Activated CD4-positive, alpha-beta T cell treated with anti-CD3 and anti-CD28 coated beads, Interleukin-2, amount 50 U/mL, for 24 hours (primary cell): ENCODE measurements around the gene COL19A1.
"Not testable (repeated sequence)": the region's sequence is repeated elsewhere in the genome, so short reads cannot be mapped to it uniquely, and the experiment has no call there.

Source experiments
- DNase-seq, 2 donors: peaks; one replicate each; pipeline ENCODE4 v3.0.0-alpha.2; 2020; ENCODE audit warnings: low read depth in 1 of 2, low spot score in 1 of 2

Gene COL19A1

DNA sequence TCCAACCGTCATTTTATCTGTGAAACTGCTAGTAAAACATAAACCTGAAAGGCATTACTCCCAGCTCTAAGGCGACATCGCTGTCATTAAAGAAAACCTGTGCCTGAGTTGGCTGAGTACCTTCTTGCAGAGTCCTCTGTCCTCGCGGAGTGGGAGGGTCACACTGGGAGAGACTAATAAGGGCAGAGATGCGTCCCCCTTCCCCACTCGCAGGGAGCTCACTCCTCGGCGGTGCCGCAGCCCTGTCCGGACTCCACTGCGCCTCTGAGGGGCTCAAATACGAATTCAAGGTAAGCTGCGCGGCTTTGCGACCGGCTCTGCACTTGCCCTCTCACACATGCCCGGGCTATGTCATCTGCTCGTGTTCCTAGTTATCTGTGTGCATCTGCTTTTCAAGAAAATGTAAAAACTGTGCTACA, at the start of gene COL19A1:
COL19A1 (plus strand) TSS at position 206 of the 419 bp plus-strand sequence. CDS start 13,012 bp downstream, outside the sequence.
- DNase-seq = peak in 1 of 2 donors; percentile 2

- no peak for DNase-seq
These were observed 49.8 kb upstream of the COL19A1 start for GRCh38 chr6:69816569-69816968.

DNA sequence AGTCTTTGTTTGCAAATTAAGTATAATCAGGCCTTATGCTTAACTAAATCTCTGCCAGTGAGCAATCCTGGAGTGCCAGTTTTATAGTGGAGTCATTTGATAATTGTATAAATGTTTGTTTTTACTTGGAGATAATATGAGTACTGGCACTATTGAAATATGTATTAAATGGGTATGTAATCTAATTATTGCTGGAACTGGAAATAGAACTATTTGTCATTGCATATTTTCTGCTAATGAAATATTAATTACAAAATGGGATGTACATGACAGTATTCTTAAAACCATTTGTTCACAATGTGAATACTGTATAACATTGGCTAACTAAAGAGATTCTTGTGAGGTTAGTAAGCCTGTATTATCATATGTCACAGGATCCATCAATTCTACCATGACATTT, 49.0 kb upstream of the COL19A1 start:
- DNase-seq = no peak

GRCh38 chr6:69818223-69818930, 48.0 kb upstream of the COL19A1 start:
- DNase-seq = no peak

GRCh38 chr6:69819138-69819537, 47.2 kb upstream of the COL19A1 start:
- DNase-seq = no peak

GRCh38 chr6:69820018-69820417, 46.3 kb upstream of the COL19A1 start:
- no peak for DNase-seq

- DNase-seq = no peak
These were observed 45.9 kb upstream of the COL19A1 start for GRCh38 chr6:69820438-69820837.

DNA sequence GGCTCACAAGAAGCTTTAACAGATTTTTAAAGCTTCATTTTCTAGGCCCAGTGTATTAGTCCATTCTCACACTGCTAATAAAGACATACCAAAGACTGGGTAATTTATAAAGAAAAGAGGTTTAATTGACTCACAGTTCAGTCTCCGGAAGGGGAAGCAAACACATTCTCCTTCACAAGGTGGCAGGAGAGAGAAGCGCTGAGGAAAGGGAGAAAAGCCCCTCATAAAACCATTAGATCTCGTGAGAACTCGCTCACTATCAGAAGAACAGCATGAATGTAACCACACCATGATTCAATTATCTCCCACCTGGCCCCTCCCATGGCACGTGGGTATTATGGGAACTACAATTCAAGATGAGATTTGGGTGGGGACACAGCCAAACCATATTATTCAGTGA, 42.0 kb upstream of the COL19A1 start:
- not testable (repeated sequence) for DNase-seq

GRCh38 chr6:69825904-69826303, 40.5 kb upstream of the COL19A1 start:
- DNase-seq = no peak

DNA sequence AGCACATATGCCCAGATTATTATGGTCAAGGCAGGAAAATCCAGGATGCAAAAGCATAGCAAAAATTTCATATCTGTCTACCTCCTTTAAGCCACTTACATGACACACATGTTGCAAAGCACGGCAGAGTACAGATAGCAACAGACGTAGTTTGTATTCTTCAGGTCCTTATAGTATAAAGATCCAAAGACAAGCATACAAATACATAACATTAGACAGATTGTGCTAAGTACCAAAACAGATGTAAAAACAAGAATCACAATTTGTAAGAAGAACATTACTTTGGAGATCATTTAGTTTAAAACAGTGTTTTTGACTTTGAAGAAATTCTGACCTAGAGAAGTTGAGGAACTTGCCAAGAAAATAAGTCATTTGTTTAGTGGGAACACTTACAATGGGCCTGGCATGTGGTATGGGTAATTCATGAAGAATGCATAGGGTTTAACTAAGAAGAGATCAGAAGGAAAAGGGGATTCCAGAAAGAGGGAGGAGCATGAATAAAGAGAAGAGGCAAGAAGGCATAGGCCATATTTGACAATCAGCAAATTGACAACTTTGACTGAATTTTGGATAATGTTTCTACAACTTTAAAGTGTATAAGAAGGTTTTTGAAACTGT, 39.0 kb upstream of the COL19A1 start:
- DNase-seq = no peak

DNA sequence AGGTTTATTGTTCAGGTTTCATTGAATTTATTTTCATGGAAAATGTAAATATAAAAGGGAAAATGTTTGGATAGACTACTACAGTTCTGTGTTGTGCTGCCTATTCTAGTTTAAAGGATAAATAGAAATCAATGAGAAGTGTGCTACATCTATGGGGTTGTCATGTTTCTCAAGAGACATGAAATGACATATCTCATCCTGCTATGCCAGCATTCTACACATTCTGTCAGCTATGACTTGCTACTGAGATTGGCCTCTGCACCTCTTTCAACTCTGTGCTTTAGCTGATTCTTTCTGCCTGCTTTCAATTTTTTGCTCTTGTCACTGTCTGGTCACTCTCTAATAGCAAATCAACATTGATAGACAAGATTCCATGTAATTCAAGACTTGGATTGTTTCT, 33.8 kb upstream of the COL19A1 start:
- DNase-seq = no peak

DNA sequence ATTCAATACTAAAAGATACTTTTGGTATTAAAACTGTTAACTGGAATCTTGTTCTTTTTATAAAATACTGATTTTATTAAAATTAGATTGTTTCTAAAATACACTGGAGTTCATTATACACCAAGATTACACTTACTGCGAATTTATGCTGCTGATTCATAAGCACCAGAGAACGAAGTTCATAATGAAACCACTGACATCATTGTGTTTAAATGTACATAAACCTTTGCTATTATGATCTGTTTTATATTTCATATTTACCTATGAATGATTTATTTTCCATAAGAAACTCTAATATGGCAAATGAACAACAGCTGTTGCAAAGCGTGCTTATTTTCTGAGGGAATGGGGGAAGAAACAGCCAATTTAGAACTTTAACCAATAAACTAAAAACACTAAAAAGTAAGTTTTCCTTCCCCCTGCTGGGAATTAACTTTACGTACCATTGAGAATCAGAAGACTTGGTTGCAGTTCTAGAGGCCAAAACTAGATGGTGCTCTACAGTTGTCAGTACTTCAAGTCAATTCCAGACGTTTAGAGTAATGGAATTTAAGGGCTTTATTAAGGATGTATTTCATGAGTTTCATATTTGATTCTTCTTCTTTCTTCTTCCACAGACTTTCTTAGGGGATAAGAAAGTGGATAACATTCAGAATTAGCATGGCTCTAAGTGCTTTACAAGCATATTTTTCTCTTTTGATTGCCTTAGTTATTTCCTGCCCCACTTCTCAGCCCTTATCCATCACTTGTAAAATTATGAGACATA, 30.8 kb upstream of the COL19A1 start:
- DNase-seq = no peak

DNA sequence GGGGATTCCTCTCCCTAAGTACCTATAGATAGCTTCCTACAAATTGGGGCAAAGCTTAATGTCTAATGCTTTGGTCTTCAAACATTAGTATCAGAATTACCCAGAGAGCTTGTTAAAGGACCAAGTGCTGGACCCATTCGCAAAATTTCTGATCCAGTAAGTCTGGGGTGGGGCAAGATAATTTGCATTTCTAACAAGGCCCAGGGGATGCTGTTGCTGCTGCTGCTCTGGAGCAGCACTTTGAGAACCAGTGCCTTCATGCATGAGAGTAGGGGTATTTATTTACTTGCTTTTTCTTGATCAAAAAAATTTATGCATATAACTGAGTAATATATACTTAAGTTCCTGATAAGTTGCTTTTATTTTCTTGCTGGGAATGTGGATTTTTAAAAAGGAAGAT, 24.5 kb upstream of the COL19A1 start:
- DNase-seq = no peak

- DNase-seq = no peak
These were observed 23.2 kb upstream of the COL19A1 start for GRCh38 chr6:69843189-69843588.

DNA sequence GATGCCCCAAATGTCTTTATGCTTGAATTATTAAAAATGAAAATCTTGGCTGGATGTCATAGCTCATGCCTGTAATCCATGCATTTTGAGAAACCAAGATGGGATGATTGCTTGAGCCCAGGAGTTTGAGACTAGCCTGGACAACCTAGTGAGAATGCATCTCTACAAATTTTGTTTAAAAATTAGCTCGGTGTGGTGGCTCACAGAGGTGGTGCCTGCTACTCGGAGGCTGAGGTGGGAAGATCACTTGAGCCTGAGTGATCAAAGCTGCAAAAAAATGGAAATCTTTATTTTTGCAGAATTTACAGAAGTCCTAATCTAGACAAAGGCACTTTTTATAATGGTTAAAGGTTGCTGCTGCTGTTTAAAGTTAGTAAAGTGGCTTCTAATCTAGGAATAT, 20.0 kb upstream of the COL19A1 start:
- no peak for DNase-seq

- DNase-seq = no peak
These were observed 19.4 kb upstream of the COL19A1 start for GRCh38 chr6:69846770-69847491.

GRCh38 chr6:69847492-69847788, 18.9 kb upstream of the COL19A1 start:
- no peak for DNase-seq

- no peak for DNase-seq
These were observed 17.8 kb upstream of the COL19A1 start for GRCh38 chr6:69848552-69848951.

- no peak for DNase-seq
These were observed 13.7 kb upstream of the COL19A1 start for GRCh38 chr6:69852706-69853105.

DNA sequence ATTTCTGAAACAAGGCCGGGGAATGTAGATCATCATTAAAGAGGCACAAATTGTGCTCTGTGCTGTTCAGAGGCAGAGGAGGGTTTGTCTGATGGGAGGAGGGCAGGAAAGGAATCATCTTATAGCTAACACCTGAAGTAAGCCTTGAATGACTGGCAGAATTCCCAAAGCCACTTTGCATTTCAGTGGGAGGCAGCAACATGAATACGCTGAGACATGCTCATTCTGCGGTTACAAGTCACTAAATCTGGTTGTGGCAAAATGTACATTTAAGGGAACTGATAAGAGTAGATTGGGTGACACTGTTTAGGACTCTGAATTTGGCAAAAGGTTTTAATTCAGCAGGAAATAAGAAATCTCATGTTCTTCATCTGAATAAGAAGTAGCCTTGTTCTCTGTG, 4.4 kb upstream of the COL19A1 start:
- DNase-seq = no peak

DNA sequence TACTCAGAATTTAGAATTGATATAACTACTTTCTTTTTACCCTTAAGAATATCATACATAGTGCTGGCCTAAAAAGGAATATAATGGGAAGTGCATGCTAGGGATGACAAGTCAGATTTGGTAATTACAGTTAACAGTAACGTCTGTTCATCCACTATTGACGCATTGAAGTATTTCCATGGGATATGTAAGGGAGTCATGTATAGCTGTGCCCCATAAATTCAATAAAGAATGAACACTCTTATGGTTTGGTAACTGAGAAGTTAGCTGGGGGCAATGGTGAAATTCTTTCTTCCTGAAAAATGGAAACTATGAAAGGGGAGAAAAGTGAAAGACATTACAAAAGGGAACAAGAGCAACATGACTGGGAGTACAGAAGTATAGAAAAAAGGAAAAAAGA, 2.6 kb upstream of the COL19A1 start:
- no peak for DNase-seq

- no peak for DNase-seq
These were observed 1.2 kb upstream of the COL19A1 start for GRCh38 chr6:69865126-69865525.
